GM21390 (cell line): ENCODE results near the gene PTHLH.

Source experiments
- ATAC-seq: cut with Tn5 transposase; IDR thresholded peaks from one replicate; pipeline ENCODE4 v1.9.1; 2021; ENCODE audit not compliant: unreplicated experiment

The PTHLH gene

GRCh38 chr12:27975222-27976136, 2.9 kb upstream of the PTHLH start:
- no peak for ATAC-seq

GRCh38 chr12:27974735-27975221, 2.2 kb upstream of the PTHLH start:
- ATAC-seq, result no peak

GRCh38 chr12:27973487-27973890, 956 bp upstream of the PTHLH start:
- ATAC-seq, result no peak

GRCh38 chr12:27971606-27972005, 927 bp downstream of the PTHLH start:
- ATAC-seq, result no peak

GRCh38 chr12:27971121-27971489, 1.4 kb downstream of the PTHLH start:
- no peak for ATAC-seq

- ATAC-seq, result peak; percentile 24
Measured at GRCh38 chr12:27970401-27971120, 2.0 kb downstream of the PTHLH start.

- peak; percentile 80 for ATAC-seq
Measured at GRCh38 chr12:27969624-27970400, 2.7 kb downstream of the PTHLH start.

GRCh38 chr12:27968972-27969623, 3.4 kb downstream of the PTHLH start:
- ATAC-seq, result no peak

GRCh38 chr12:27967551-27968054, 4.9 kb downstream of the PTHLH start:
- ATAC-seq, result no peak

GRCh38 chr12:27966870-27967269, 5.7 kb downstream of the PTHLH start:
- no peak for ATAC-seq

- ATAC-seq, result no peak
Measured at GRCh38 chr12:27965966-27966365, 6.6 kb downstream of the PTHLH start.

- ATAC-seq, result no peak
Measured at GRCh38 chr12:27965411-27965810, 7.1 kb downstream of the PTHLH start.

- ATAC-seq, result no peak
Measured at GRCh38 chr12:27964123-27964522, 8.4 kb downstream of the PTHLH start.

GRCh38 chr12:27960821-27961220, 11.7 kb downstream of the PTHLH start:
- no peak for ATAC-seq

- ATAC-seq, result no peak
Measured at GRCh38 chr12:27958675-27959074, 13.9 kb downstream of the PTHLH start.

- no peak for ATAC-seq
Measured at GRCh38 chr12:27957366-27957765, 15.2 kb downstream of the PTHLH start.

- ATAC-seq, result no peak
Measured at GRCh38 chr12:27953817-27954216, 18.7 kb downstream of the PTHLH start.

- no peak for ATAC-seq
Measured at GRCh38 chr12:27953348-27953747, 19.2 kb downstream of the PTHLH start.

GRCh38 chr12:27952510-27952909, 20.0 kb downstream of the PTHLH start:
- ATAC-seq, result no peak

GRCh38 chr12:27951898-27952297, 20.6 kb downstream of the PTHLH start:
- no peak for ATAC-seq

- no peak for ATAC-seq
Measured at GRCh38 chr12:27946421-27946820, 26.1 kb downstream of the PTHLH start.
